Heart right ventricle (tissue), 16 donors: ENCODE results near the gene AMPD2. TPM values are rescaled to one million over a fixed set of nuclear protein-coding genes. Genes with fewer than 3 reads are reported as not detected.

Experiments
- ATAC-seq, 8 donors: fragments of 200-7000 bp; cut with Tn5 transposase; one replicate each; pipeline ENCODE4 v1.9.1; 2020; ENCODE audit warnings: mild to moderate bottlenecking in 8 of 8, moderate library complexity in 8 of 8, moderate number of reproducible peaks in 1 of 8
- DNase-seq, 2 donors: peaks; one replicate each; pipeline ENCODE4 v3.0.0-alpha.2; 2020
- H3K27ac ChIP-seq, 10 donors: fragments of 200-600 bp; sonication (generic) in 2 of 10; one replicate each; pipeline versions ENCODE4 v1.5.0 to v1.8.0; 2020 to 2022; ENCODE audit warnings: mild to moderate bottlenecking in 3 of 10
- H3K27me3 ChIP-seq, 7 donors: fragments of 200-600 bp; one replicate each; pipeline ENCODE4 v1.8.0; 2021 to 2022; ENCODE audit warnings: mild to moderate bottlenecking in 2 of 7
- H3K36me3 ChIP-seq, 9 donors: fragments of 200-600 bp; sonication (generic) in 1 of 9; one replicate each; pipeline versions ENCODE4 v1.5.0 to v1.8.0; 2020 to 2022; ENCODE audit warnings: mild to moderate bottlenecking in 2 of 9
- H3K4me1 ChIP-seq, 9 donors: fragments of 200-600 bp; sonication (generic) in 1 of 9; one replicate each; pipeline versions ENCODE4 v1.5.0 to v1.8.0; 2020 to 2022; ENCODE audit warnings: mild to moderate bottlenecking in 4 of 9
- H3K4me3 ChIP-seq, 10 donors: fragments of 200-600 bp; sonication (generic) in 2 of 10; one replicate each; pipeline versions ENCODE4 v1.5.0 to v1.8.0; 2020 to 2022; ENCODE audit warnings: mild to moderate bottlenecking in 7 of 10, moderate library complexity in 2 of 10
- H3K9me3 ChIP-seq, 11 donors: fragments of 200-600 bp in 10 of 11; sonication (generic) in 2 of 11; one replicate each; pipeline versions ENCODE4 v1.5.0 to v1.8.0; 2013 to 2022; ENCODE audit warnings: mild to moderate bottlenecking in 2 of 11, control low read depth in 1 of 11, moderate library complexity in 1 of 11
- WGBS, 2 donors: extraction: QIAGEN DNeasy Blood & Tissue Kit; methylation state at CpG; one replicate each; pipeline ENCODE4 v1.1.7; 2013; ENCODE audit warnings: inconsistent platforms in 1 of 2; 5-methylcytosine and 5-hydroxymethylcytosine counted together
- intact Hi-C, 10 donors: fragments of 100-400 bp; cut with DNase I; formaldehyde crosslinking; loops; one replicate each; pipeline versions ENCODE4 v1.11.1 to v1.14.2; 2022
- polyA plus RNA-seq, 2 donors: library from polyadenylated mRNA; stranded (reverse); fragments of 200-250 nt; gene quantifications; one replicate each; pipeline ENCODE4 v1.2.3, GENCODE V29; 2013
- total RNA-seq, 10 donors: library from RNA; stranded (reverse); fragmentation: NEBNext Ultra II Directional in 3 of 10; extraction: Animal tissue kit (Norgen Biotek cat#: 25700) in 3 of 10; gene quantifications; one replicate each; pipeline versions ENCODE4 v1.2.1 to v1.2.4, GENCODE V29; 2021 to 2023
- TF ChIP-seq, protein P1 (sequence below), 9 donors: fragments of 200-600 bp; sonication (generic) in 2 of 9; IDR thresholded peaks; one replicate each; pipeline versions ENCODE4 v1.5.0 to v1.8.0; 2021 to 2022; ENCODE audit warnings: antibody characterized with exemption in 9 of 9, mild to moderate bottlenecking in 5 of 9, moderate library complexity in 1 of 9
- donor health status: Arrhythmogenic right ventricular cardiomyopathy.
- donor health status: ischemic (EF 13 %, LVEDD 7.1; RV severe dilation, severe dysfunction).
- donor health status: healthy with polysubstance abuse.
- donor health status: DM: no; HTN: yes; CAD: no.
- donor health status: DM: no; HTN: no; CAD: no.
- donor health status: ischemic (EF 25% LVEDD 6.9; RV normal size, moderate dysfunction).
- donor health status: ischemic (EF 25% LVEDD 5.7; RV mildly dilated, moderate dysfunction).
- donor health status: healthy.
- donor health status: DM: yes; HTN: yes; CAD: no.
- donor health status: Ischemic cardiomyopathy.
- donor health status: ischemic (EF 35%, LVEDD 5.7; RV mildly dilated, moderate dysfunction).
- donor health status: nonischemic (EF 11% LVEDD 7.7; RV severe dilation, severe dysfunction).
- donor health status: DM: yes; HTN: yes; CAD: no.
- donor health status: PGD.
- donor health status: ischemic (EF 29% LVEDD 5.4; RV normal size, mild dysfunction).
- donor health status: nonischemic (EF 23%, LVEDD 6.1; RV moderate dilation, normal function).

The AMPD2 gene
- total and polyA plus RNA-seq, 12 donors, result 6.4 to 18.2 (median 11.5) TPM

DNA sequence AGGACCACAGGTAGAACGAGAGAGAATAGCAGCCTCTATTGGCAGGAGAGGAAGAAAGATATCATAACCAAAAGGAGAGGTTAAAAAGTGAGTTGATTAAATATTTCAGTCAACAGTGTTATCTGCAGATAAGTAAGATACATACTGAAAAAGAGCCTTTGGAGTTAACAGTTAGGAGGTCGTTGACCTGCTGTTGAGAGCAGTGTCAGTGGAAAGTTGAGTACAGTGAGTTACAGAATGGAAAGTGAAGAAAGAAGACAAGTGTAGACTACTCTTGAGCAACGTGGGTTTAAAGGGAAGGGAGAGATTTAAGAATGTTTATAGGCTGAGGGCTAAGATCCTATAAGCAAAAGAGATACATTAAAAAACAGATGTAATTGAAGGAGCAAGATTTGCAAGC lies 30.5 kb upstream of the AMPD2 start:
- Histone ChIP-seq H3K27ac (no peak overlapping the region), H3K4me1 (no peaks in the 10 kb centered on the region), H3K27me3 (no peaks in the 10 kb centered on the region), H3K4me3 (no peak overlapping the region), H3K9me3 (no peaks in the 10 kb centered on the region), H3K36me3 (peaks cover 0 to 100% (median 49%) of the 10 kb centered on the region in 9 donors)
- DNase-seq (no peak), ATAC-seq (no peak)
- WGBS, 2 donors, result 70 to 77% methylated on average over 3 of the region's 3 CpGs
- intact Hi-C loops, result no loop called here
- TF ChIP-seq, protein P1, sequence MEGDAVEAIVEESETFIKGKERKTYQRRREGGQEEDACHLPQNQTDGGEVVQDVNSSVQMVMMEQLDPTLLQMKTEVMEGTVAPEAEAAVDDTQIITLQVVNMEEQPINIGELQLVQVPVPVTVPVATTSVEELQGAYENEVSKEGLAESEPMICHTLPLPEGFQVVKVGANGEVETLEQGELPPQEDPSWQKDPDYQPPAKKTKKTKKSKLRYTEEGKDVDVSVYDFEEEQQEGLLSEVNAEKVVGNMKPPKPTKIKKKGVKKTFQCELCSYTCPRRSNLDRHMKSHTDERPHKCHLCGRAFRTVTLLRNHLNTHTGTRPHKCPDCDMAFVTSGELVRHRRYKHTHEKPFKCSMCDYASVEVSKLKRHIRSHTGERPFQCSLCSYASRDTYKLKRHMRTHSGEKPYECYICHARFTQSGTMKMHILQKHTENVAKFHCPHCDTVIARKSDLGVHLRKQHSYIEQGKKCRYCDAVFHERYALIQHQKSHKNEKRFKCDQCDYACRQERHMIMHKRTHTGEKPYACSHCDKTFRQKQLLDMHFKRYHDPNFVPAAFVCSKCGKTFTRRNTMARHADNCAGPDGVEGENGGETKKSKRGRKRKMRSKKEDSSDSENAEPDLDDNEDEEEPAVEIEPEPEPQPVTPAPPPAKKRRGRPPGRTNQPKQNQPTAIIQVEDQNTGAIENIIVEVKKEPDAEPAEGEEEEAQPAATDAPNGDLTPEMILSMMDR (IDR thresholded peaks at IDR 0.05), result no peak

DNA sequence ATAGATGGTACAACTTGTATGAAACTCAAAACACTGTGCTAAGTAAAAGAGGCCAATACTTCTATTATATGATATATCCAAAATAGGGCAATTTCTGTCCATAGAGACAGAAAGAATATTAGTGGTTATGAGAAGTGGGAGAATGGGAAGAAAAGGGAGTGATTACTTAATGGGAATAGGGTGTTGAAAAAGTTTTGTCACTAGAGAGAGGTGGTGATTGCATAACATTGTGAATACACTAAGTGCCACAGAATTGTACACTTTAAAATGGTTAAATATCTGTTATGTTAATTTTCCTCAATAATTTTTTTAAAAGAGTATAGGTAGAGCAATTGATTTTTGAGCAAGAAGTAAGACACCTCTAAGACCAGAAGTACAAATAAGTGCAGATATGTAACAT lies 30.0 kb upstream of the AMPD2 start:
- no peaks in the 10 kb centered on the region for H3K27me3 ChIP-seq
- no peaks in the 10 kb centered on the region for H3K4me1 ChIP-seq
- peaks cover 0 to 100% (median 49%) of the 10 kb centered on the region in 9 donors for H3K36me3 ChIP-seq
- DNase-seq, result no peak
- TF ChIP-seq, protein P1 (IDR thresholded peaks at IDR 0.05), result no peak
- intact Hi-C loops, result no loop called here
- ATAC-seq, result no peak
- H3K27ac ChIP-seq, result no peak overlapping the region
- H3K4me3 ChIP-seq, result no peak overlapping the region
- H3K9me3 ChIP-seq, result no peaks in the 10 kb centered on the region

DNA sequence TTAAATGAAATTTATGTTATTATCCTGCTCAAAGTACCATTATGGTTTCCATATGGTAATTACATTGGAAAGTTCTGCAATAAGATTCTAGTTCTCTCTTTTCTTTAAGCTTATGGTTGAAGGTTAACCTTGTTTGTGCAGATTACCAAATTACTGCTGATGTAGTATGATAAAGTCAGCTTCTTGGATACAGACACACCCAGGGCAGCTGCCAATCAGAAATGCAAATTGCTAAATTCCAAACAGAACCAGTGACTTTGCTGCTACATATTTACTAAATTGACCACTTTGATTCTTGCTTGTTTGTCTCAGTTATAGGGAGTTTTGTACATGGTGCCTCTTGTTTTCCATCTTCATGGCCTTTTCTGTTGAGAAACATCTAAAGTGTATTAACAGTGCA lies 26.7 kb upstream of the AMPD2 start:
- ATAC-seq (no peak), DNase-seq (no peak)
- TF ChIP-seq, protein P1 (IDR thresholded peaks at IDR 0.05), result no peak
- H3K4me1 ChIP-seq, result no peaks in the 10 kb centered on the region
- H3K36me3 ChIP-seq, result peaks cover 0 to 100% (median 33%) of the 10 kb centered on the region in 9 donors
- intact Hi-C loops, result no loop called here
- no peaks in the 10 kb centered on the region for H3K27me3 ChIP-seq
- no peak overlapping the region for H3K27ac ChIP-seq
- H3K9me3 ChIP-seq, result no peaks in the 10 kb centered on the region
- H3K4me3 ChIP-seq, result no peak overlapping the region

DNA sequence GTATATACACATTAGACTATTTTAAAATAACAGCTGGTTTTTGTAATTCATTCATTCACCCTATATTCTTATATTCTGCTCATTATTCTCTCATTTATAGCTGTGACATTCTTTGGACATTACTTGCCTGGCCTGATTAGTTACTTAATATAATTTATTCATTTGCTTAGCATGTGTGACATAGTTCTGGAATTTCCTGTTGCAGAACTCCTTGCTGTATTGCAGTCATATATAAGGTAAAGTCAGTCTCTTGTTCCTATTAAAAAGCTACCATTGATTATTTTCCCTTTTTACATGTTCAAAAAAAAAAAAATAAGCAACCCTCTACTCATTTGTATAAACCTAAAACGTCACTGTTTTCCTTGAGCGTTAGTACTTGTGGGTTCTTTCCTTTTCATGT lies 24.1 kb upstream of the AMPD2 start:
- Histone ChIP-seq H3K36me3 (peaks cover 0 to 94% (median 25%) of the 10 kb centered on the region in 9 donors), H3K4me1 (no peaks in the 10 kb centered on the region), H3K4me3 (no peak overlapping the region), H3K9me3 (no peaks in the 10 kb centered on the region), H3K27me3 (no peaks in the 10 kb centered on the region), H3K27ac (no peak overlapping the region)
- TF ChIP-seq, protein P1 (IDR thresholded peaks at IDR 0.05), result no peak
- ATAC-seq, result no peak
- intact Hi-C loops, result no loop called here
- 91 to 92% methylated on average over 2 of the region's 2 CpGs for WGBS, 2 donors
- no peak for DNase-seq

DNA sequence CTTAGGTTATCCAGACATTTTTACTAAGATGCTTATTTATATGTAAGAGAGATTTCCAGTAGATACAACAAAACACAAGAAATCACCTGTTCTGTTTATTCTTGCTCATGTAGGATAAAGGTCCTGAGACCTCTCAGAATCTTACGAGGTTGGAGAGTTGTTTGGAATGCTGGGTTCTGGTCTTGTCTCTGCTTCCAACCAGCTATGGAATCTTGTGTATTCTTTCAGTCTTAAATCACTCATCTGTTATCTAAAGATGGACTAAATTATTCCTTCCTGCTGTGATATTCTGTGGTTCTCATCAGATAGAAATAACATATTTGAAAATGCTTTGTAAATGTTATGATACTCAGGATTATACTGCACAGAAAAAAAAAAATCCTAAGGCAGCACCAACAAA lies 21.5 kb upstream of the AMPD2 start:
- TF ChIP-seq, protein P1 (IDR thresholded peaks at IDR 0.05), result no peak
- Histone ChIP-seq H3K4me1 (no peaks in the 10 kb centered on the region), H3K27ac (no peak overlapping the region), H3K9me3 (no peaks in the 10 kb centered on the region), H3K27me3 (no peaks in the 10 kb centered on the region), H3K4me3 (no peak overlapping the region), H3K36me3 (peaks cover 0 to 75% (median 5%) of the 10 kb centered on the region in 9 donors)
- WGBS, 2 donors, result 90 to 93% methylated on average over 1 of the region's 1 CpG
- DNase-seq (no peak), ATAC-seq (no peak)
- intact Hi-C loops, result no loop called here
